Esophagus muscularis mucosa (tissue), 4 donors: ENCODE measurements around the gene RCAN1. TPM values are rescaled to one million over a fixed set of nuclear protein-coding genes. Genes with fewer than 3 reads are reported as not detected.
A peak's percentile ranks its signal among the peaks of the same experiment; 100 is the strongest.

Experiments used
- DNase-seq: peaks from one replicate; pipeline ENCODE4 v3.0.0-alpha.2; 2017; ENCODE audit errors: extremely low spot score
- H3K27ac ChIP-seq, 4 donors: fragments of 200-600 bp; sonication (generic); replicated peaks in 1 of 4; 1 replicate in 3 of 4; 2 replicates in 1 of 4; pipeline ENCODE4 v1.5.1; 2016 to 2019; ENCODE audit warnings: mild to moderate bottlenecking in 1 of 4
- H3K27me3 ChIP-seq, 4 donors: fragments of 200-600 bp; sonication (generic); one replicate each; pipeline versions ENCODE4 v1.5.1 to v1.6.0; 2016 to 2019
- H3K36me3 ChIP-seq, 4 donors: fragments of 200-600 bp; sonication (generic); one replicate each; pipeline ENCODE4 v1.5.1; 2016 to 2019
- H3K4me1 ChIP-seq, 4 donors: fragments of 200-600 bp; sonication (generic); one replicate each; pipeline ENCODE4 v1.5.1; 2016 to 2019
- H3K4me3 ChIP-seq, 4 donors: fragments of 200-600 bp; sonication (generic); 1 replicate in 2 of 4; 2 replicates in 2 of 4; pipeline ENCODE4 v1.5.1; 2016 to 2019; ENCODE audit warnings: mild to moderate bottlenecking in 4 of 4, moderate library complexity in 1 of 4
- H3K9me3 ChIP-seq, 4 donors: fragments of 200-600 bp; sonication (generic); 1 replicate in 3 of 4; 2 replicates in 1 of 4; pipeline ENCODE4 v1.5.1; 2016 to 2019
- CTCF ChIP-seq, 3 experiments: fragments of 200-600 bp in 2 of 3; fragments of 450-650 bp in 1 of 3; sonication (generic) in 2 of 3; IDR thresholded peaks; one replicate each; pipeline ENCODE4 v1.5.1; 2017 to 2019; ENCODE audit warnings: antibody characterized with exemption in 3 of 3, mild to moderate bottlenecking in 2 of 3, moderate library complexity in 1 of 3
- EP300 ChIP-seq: sonication (generic); formaldehyde crosslinking; IDR thresholded peaks from one replicate; pipeline ENCODE4 v1.6.1; 2017; ENCODE audit warnings: antibody characterized with exemption
- POLR2A ChIP-seq: fragments of 450-650 bp; IDR thresholded peaks from one replicate; pipeline ENCODE4 v1.6.1; 2017; ENCODE audit warnings: antibody characterized with exemption, moderate library complexity, mild to moderate bottlenecking, low read depth
- POLR2AphosphoS5 ChIP-seq, 2 donors: sonication (generic); formaldehyde crosslinking; IDR thresholded peaks; one replicate each; pipeline ENCODE4 v1.6.1; 2017; ENCODE audit warnings: antibody characterized with exemption in 2 of 2
- WGBS: methylation state at CpG from one replicate; pipeline ENCODE4 v1.1.5; 2018; 5-methylcytosine and 5-hydroxymethylcytosine counted together
- intact Hi-C: fragments of 100-400 bp; cut with DNase I; formaldehyde crosslinking; loops from one replicate; pipeline ENCODE4 v1.15.1; 2023
- total RNA-seq, 4 donors: library from RNA; depleted of rRNA; stranded (reverse); fragments of >200 nt; gene quantifications; one replicate each; pipeline versions ENCODE4 v1.1.0 to v1.2.1, GENCODE V29; 2016

RCAN1 gene
- total RNA-seq, 4 donors from 2014 or later: 32.4 to 58.8 (median 37.9) TPM

DNA sequence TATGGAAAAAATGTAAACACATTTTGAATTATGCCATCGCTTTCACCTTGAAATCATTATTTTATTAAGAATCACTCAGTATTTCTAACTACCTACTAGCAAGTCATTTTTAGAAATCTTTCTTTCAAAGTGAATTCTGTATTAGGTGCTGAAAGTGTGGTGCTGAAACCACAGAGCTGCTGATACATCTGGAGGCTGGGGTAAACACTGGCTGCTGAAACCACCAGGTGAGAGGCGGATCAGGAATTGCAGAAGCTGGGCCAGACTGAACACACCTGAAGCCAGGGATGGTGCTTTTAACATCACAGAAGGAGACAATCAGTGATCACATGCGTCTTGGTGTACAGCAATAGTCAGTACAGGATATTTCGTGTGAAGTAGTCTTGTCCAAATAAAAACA is 60.7 kb downstream of the RCAN1 start:
- H3K4me3 ChIP-seq: no peak overlapping the region
- H3K4me1 ChIP-seq: peaks cover 12 to 25% (median 21%) of the 10 kb centered on the region in 4 donors
- no peak overlapping the region for H3K27ac ChIP-seq
- H3K9me3 ChIP-seq: no peaks in the 10 kb centered on the region
- TF ChIP-seq POLR2AphosphoS5 (IDR thresholded peaks at IDR 0.05): no peak
- no peak for TF ChIP-seq POLR2A
- no peak for TF ChIP-seq EP300
- no peak for TF ChIP-seq CTCF (IDR thresholded peaks at IDR 0.05)
- 97% methylated on average over 4 of the region's 4 CpGs for WGBS
- no peaks in the 10 kb centered on the region for H3K36me3 ChIP-seq
- no peak for DNase-seq
- intact Hi-C loops: no loop called here
- H3K27me3 ChIP-seq: no peaks in the 10 kb centered on the region

DNA sequence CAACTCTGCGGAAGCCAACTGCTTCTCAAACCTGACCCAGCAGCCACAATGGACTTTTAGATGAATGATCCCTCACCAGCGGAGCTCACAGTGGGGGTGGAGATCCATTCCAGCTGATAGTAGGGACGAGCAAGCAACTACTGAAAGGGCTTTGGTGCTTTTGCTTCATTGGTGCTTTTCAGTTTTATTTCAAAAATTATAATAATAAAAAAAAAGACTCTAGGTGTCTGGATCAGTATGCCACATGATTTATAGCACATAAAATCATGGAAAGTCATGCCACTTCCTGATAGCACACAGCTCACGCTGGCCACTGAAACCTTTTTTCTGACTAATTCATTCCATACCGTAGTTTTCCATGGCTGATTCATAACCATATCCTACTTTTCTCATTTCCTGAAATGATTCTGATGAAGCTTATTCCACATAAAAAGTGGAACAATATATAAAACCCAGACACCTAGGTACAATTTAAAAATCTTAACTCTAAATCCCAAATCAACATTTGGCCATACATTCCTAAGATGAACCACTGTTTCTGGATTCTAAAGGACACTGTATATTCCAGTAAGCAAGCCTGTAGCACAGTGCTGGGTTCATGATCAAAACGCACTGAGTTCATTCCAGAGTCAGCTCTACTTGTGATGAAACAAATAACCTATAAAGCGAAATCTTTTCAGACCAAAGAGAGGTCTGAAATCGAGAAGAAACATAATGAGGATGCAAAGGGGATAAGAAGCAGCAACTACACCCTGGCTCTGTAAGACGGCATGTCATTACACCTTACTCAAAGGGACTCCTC is 61.6 kb downstream of the RCAN1 start:
- TF ChIP-seq POLR2AphosphoS5 (IDR thresholded peaks at IDR 0.05) (peak in 1 of 2 donors; percentile 38), EP300 (no peak)
- Histone ChIP-seq H3K36me3 (no peaks in the 10 kb centered on the region), H3K4me3 (no peak overlapping the region), H3K4me1 (peaks cover 9 to 20% (median 18%) of the 10 kb centered on the region in 4 donors), H3K27ac (peak overlapping the region; percentile 37 to 64 (median 64)), H3K9me3 (no peaks in the 10 kb centered on the region), H3K27me3 (no peaks in the 10 kb centered on the region)
- 72% methylated on average over 9 of the region's 9 CpGs for WGBS
- DNase-seq: no peak
- intact Hi-C loops: no loop called here

GRCh38 chr21:34552360-34553098 is 62.4 kb downstream of the RCAN1 start:
- no peaks in the 10 kb centered on the region for H3K27me3 ChIP-seq
- intact Hi-C loops: no loop called here
- no peaks in the 10 kb centered on the region for H3K9me3 ChIP-seq
- peaks cover 9 to 20% (median 18%) of the 10 kb centered on the region in 4 donors for H3K4me1 ChIP-seq
- TF ChIP-seq CTCF (IDR thresholded peaks at IDR 0.05): no peak
- TF ChIP-seq EP300: no peak
- TF ChIP-seq POLR2A: no peak
- no peak for TF ChIP-seq POLR2AphosphoS5 (IDR thresholded peaks at IDR 0.05)
- no peak overlapping the region for H3K4me3 ChIP-seq
- WGBS: 83% methylated on average over 7 of the region's 7 CpGs
- H3K27ac ChIP-seq: peak overlapping the region; percentile 37 to 64 (median 64)
- no peak for DNase-seq
- H3K36me3 ChIP-seq: no peaks in the 10 kb centered on the region

- DNase-seq: no peak
- H3K27me3 ChIP-seq: no peaks in the 10 kb centered on the region
- H3K9me3 ChIP-seq: no peaks in the 10 kb centered on the region
- H3K27ac ChIP-seq: no peak overlapping the region
- H3K36me3 ChIP-seq: no peaks in the 10 kb centered on the region
- TF ChIP-seq CTCF (IDR thresholded peaks at IDR 0.05) (no peak), POLR2AphosphoS5 (IDR thresholded peaks at IDR 0.05) (no peak), POLR2A (no peak), EP300 (no peak)
- intact Hi-C loops: no loop called here
- H3K4me3 ChIP-seq: no peak overlapping the region
- WGBS: 90% methylated on average over 2 of the region's 2 CpGs
- peaks cover 30 to 35% (median 33%) of the 10 kb centered on the region in 4 donors for H3K4me1 ChIP-seq
Measured at GRCh38 chr21:34550182-34550799, 64.6 kb downstream of the RCAN1 start.

DNA sequence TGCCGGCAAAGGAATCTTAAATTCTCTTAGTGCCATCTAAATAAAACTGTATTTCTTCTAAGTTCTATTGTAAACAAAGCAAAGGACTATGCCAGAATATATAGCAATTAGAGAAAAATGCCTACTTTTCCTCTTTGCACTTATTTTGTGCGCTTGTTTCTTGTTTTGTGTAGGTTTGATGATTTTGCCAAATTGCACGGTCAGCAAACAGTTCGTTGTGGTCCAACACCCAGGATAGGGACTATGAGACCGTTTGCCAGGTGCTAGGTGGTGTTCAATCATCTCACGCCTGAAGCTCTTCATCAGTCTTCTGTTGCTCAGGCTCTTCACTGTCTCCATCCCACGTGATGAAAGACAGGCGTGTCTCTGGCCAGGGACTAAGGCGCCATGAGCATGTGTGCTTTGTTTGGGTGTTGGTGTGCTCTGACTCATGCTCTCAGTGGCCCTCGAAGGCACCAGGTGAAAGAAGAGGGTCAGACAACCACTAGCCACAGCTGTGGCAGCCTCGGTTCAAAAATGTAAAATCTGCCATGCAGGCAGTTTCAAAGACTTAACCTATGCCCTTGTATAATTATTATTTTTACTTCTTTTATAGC is 66.0 kb downstream of the RCAN1 start:
- Histone ChIP-seq H3K9me3 (no peaks in the 10 kb centered on the region), H3K27ac (no peak overlapping the region), H3K4me1 (peaks cover 41 to 47% (median 43%) of the 10 kb centered on the region in 4 donors), H3K36me3 (no peaks in the 10 kb centered on the region), H3K27me3 (no peaks in the 10 kb centered on the region), H3K4me3 (no peak overlapping the region)
- no peak for DNase-seq
- WGBS: 86% methylated on average over 11 of the region's 11 CpGs
- TF ChIP-seq POLR2AphosphoS5 (IDR thresholded peaks at IDR 0.05) (no peak), POLR2A (no peak), EP300 (no peak), CTCF (IDR thresholded peaks at IDR 0.05) (no peak)
- intact Hi-C loops: no loop called here
